Retina (tissue), 1 donor: ENCODE results near the gene PCED1B.
"Not testable (repeated sequence)": the region's sequence is repeated elsewhere in the genome, so short reads cannot be mapped to it uniquely, and the experiment has no call there.

Experiments used
- DNase-seq: peaks from one replicate; pipeline ENCODE4 v3.0.0-alpha.2; 2016

PCED1B gene, protein sequence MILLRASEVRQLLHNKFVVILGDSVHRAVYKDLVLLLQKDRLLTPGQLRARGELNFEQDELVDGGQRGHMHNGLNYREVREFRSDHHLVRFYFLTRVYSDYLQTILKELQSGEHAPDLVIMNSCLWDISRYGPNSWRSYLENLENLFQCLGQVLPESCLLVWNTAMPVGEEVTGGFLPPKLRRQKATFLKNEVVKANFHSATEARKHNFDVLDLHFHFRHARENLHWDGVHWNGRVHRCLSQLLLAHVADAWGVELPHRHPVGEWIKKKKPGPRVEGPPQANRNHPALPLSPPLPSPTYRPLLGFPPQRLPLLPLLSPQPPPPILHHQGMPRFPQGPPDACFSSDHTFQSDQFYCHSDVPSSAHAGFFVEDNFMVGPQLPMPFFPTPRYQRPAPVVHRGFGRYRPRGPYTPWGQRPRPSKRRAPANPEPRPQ

DNA sequence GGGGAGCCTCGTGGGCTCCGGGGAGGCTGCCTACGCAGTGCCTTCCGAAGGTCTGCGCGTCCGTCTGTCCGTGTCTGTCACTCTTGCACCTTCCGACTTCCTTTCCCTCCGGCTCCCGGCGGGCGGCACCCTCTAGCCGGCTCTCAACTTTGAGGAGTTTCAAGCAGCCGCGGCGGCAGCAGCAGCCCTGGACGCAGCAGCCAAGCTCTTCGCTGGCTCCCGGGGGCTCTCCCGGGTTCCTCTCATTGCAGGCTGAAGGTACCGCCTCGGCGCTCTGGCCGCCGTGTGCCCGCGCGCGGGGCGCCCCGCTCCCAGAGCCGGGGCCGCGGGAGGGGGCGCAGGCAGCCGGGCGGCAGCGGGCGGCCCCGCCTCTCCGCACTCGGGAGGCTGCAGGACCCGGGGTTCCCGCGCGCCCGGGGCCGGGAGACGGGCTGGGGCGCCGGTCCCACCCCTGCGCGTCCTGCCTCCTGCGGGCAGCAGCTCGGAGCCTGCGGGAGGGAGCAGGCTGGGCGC is at the start of gene PCED1B, which contains the start of gene AMIGO2:
Gene PCED1B (plus strand): TSS at position 154 of the 513 bp plus-strand sequence. CDS start 155,443 bp downstream, outside the sequence.
Gene AMIGO2 (minus strand): TSS at position 492 of the 513 bp plus-strand sequence. CDS start 957 bp downstream, outside the sequence.
- peak; percentile 78 for DNase-seq

DNA sequence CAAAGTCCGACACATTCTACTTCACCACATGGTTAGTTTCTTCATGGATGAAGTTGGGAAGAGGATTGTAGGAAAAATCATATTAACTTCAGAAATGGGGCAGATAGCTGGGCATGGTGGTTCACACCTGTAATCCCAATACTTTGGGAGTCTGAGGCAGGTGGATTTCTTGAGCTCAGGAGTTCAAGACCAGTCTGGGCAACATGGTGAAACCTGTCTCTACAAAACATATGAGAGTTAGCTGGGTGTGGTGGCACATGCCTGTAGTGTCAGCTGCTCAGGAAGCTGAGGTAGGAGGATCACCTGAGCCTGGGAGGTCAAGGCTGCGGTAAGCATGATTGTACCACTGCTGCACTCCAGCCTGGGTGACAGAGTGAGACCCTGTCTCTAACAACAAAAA is 49.5 kb upstream of the PCED1B start:
- DNase-seq, result no peak

DNA sequence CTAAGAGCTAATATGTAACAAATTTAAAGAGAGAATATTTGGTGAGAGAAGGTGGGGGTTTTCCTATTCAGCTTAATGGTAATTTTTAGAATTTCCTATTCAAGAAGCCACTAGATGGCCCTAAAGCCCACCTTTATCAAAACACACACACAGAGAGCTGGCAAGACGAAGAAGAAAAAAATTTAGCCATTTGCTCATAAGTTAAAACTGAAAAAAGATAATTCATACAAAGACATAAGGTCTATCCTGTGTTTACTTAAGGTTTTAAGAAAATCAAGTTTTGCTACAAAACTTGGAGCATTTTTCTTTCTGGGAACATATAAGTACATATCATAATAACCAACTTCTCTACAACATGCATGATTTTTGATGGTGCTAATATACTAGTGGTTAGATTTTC is 46.8 kb upstream of the PCED1B start:
- DNase-seq, result peak; percentile 42

DNA sequence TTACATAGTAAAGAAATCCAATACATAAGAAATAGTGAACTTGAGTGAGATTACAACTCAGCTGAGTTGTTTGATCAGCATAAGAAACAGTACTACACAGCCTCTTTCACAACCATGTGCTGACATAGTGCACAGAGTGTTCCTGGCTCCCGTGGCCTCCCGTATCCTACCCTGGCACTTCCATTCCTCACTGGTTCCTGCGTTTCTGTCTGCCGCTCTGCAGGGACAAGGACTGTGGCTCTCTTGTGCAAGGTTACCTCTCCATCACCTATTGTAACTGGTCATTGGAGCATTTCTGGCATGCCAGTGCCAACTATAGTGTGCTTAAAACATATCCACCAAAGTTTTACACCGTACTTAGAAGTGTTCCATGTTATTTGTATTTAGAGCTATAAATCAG is 46.3 kb upstream of the PCED1B start:
- no peak for DNase-seq

DNA sequence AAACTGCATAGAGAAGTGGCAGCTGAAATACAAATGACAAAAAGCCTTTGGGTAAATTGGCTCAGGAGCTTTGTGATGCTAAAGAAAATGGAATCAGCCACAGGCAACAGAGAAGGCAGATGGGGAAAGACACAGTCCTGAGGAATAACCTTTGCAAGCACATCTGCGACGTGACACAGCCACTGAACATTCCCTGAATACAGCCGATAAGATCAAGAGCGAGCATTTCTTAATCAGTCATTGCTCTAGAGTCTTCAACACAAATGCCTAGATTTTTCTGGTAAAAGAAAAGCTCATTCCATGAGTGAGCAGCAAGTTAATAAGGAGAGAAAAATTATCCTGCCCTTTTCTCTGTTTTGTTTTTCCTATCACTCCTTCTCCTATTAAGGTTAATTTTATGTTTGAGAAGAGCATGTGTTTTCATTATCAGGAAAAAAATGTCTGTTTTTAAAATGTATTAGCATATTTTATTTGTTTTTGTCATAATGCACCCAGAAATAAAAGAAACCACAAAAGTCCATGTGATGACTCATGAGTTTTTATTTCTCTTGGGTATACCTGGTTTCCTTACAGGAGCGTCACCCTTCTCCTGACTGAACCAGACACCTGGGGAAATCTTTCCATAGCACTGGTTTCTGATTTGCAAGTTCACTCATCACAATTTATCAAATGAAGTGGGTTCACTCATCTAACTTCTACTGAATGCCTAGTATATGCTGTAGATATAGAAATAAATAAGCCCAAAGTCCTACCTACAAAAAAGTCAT is 45.4 kb upstream of the PCED1B start:
- no peak for DNase-seq

DNA sequence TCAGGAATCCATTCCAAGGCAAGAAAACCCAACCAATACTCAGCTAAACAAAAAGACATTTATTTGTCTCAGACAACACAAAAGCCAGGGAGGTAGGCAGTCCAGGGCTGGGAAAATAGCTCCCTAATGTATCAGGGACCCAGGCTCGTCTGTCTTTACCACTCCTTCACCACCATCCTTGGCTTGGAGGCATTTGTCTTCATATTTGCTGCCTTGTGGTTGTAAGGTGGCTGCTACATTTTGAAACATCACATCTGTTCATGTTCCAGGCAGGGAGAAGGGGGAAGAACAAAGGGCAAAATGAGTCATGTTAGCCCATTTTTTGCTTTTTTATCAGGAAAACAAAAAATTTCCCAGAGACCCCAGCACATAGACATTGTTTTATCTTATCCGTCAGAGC is 44.8 kb upstream of the PCED1B start:
- DNase-seq, result no peak

DNA sequence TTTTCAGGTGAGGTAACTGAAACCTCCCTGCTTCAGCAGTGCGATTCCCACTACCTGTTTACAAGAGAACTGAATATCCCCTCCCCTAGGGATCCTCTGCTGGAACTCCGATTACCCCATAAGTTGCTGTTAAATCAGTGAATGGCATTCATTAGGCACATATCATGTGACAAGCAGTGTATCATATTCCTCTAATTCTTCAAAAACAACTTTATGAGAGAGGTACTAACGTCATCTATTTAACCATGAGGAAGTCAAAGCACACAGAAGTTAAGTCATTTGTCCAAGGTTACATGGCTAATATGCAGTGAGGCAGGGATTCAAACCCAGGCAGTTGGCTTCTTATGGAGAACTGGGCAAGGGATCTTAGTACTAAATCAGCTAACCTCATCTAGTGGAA is 43.9 kb upstream of the PCED1B start:
- no peak for DNase-seq

DNA sequence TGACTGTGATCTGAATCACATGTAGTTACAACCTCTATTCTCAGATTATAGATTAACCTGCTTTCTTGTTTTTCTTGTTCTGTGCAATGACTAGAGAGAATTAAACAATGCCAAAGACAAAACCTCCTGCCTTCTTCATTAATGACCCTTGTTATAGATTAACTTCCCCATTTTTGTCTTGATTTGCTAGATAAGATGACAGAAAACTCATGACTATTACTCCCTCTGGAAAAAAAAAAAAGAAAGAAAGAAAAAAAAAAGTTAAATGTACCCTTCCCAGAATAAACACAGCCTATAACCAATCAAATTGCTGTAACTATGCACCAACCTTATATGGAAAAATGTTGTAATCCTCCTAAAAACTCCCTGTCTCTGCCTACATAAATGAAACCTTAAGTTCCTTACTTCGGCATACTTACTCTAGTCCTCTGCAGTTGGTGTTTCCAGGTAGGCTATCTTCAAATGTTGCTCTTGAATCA is 41.1 kb upstream of the PCED1B start:
- DNase-seq, result no peak

DNA sequence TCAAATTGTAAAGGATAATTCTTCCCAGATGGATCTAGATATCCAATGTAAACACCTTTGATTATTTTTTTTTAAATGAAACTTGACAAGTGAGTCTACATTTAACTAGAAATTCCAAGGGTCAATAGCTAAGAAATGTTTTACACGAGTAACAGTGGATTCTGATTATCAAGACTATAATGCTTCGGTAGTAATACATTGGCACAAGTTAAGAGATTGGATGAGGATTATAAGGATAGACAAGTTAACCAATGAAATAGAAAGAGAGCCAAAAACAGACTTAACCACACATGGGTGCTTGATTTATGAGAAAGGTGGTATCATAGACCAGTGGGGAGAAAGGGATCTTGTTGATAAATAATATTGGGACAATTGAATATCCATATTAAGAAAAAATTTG is 40.3 kb upstream of the PCED1B start:
- no peak for DNase-seq

DNA sequence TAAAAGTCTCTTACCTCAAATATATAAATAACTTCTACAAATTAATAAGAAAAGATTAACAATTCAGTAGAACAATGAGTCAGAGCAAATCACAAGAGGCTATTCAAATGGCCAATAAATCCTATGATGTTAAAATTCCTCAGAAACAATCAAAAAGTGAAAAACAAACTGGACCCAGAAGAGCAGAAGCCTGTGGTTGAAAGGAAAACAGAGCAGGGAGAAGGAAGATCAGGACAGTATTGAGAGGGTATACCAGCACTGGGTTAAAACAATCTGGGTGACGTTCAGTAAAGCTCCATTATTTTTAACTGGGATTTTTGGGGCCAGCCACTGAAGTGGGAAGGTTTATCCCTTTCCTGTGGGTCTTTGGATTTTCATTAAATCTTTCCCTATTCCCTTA is 39.7 kb upstream of the PCED1B start:
- DNase-seq, result no peak

DNA sequence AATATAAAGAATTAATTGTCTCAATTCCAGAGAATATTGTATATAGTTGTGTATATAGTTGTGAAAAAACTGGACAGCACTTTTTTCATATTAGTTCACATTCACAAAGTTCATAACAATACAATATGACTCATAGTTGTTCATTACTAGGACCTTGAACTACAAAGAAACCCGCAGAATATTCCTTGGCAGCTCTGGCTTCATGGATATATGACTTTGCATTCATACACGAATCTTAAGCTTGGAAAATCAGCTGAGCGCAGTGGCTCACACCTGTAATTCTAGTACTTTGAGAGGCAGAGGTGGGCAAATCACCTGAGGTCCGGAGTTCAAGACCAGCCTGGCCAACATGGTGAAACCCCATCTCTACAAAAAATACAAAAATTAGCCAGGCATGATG is 38.1 kb upstream of the PCED1B start:
- DNase-seq, result no peak

DNA sequence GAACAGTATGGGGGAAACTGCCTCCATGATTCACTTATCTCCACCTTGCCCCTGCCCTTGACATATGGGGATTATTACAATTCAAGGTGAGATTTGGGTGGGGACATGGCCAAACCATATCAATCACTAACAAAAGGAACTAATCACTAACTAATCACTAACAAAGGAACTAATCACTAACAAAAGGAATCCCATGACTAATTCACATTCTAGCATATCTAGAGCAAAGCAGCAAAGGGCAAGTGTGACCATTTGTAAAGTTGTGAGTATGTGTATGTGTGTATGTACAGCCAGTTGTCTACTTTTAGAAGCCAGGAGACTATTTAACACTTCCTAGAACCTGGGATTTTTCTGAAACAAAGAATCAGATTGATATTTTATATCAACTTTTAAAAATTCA is 30.9 kb upstream of the PCED1B start:
- no peak for DNase-seq

DNA sequence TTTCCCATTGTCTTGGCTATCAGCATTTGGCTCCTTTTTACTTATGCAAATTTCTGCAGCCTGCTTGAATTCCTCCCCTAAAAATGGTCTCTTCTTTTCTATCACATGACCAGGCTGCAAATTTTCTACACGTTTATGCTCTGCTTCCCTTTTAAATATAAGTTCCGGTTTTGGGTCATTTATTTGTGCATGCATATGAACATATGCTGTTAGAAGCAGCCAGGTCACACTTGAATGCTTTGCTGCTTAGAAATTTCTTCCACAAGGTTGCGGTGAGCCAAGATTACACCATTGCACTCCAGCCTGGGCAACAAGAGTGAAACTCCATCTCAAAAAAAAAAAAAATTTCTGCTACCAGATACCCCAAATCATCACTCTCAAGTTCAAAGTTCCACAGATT is 28.1 kb upstream of the PCED1B start:
- not testable (repeated sequence) for DNase-seq

DNA sequence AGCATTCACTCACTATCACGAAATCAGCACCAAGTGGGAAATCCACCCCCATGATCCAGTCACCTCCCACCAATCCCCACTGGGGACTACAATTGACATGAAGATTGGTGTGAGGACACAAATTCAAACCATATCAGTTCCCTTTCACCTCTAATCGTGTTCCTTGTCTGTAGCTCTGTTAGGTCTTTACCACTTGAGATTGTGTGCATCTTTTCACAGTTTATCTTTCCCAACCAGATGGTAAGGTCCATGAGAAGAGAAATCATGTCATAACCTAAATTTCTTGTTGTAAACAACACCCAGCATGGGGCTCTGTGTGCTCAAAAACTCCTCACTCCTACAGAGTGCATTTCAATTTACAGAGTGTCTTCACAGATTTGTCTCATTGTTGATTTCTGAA is 27.1 kb upstream of the PCED1B start:
- DNase-seq, result no peak

DNA sequence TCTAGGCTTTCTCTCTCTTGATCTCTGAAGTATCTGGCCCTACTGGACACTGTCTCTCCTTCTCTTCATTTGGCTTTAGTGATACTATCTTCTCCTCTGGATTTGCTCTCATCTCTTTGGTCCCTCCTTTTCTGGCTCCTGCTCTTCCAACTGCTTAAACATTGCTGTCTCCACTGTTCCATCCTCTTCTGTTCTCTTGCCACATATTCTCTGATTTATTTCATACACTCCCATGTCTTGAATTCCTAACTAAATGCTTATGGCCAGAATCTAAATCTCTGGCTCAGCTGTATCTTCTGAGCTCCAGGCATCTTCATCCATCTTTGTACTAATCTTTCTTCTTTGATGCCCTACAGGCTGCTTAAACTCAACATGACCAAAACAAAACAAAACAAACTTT is 25.5 kb upstream of the PCED1B start:
- no peak for DNase-seq

DNA sequence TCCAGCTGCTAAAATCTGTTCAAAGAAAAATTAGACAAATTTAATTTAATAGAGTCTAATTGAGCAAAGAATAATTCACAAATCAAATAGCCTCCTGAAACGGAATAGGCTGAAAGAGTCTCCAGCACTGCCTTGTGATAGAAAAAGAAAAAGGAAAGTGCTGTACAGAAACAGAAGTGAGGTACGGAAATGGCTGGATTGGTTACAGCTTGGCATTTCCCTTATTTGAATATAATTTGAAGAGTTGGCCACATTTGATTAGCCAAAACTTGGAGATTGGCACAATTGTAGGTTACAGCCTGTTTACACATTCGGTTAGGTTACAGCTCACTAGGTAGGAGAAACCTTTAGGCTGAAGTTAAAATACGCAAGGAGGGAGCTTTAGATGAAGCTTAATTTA is 24.8 kb upstream of the PCED1B start:
- no peak for DNase-seq

DNA sequence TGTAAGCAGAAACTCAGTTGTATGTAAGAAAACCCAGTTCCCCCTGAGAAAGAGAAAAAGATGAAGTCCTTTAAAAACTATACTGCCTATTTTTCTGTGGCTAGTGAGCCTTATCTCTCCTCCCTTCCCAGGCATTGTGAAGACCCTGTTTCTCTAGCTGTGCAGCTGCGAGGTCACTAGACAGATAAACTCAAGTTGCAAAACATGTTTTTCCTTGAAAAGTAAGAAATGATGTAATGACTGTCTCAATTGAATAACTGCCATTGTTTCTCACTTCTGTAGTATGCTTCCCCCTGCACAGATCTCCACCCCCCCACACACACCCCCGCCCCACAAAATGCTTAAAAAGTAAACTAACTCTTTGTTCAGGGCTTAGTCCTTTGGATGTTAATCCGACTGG is 23.6 kb upstream of the PCED1B start:
- DNase-seq, result not testable (repeated sequence)

DNA sequence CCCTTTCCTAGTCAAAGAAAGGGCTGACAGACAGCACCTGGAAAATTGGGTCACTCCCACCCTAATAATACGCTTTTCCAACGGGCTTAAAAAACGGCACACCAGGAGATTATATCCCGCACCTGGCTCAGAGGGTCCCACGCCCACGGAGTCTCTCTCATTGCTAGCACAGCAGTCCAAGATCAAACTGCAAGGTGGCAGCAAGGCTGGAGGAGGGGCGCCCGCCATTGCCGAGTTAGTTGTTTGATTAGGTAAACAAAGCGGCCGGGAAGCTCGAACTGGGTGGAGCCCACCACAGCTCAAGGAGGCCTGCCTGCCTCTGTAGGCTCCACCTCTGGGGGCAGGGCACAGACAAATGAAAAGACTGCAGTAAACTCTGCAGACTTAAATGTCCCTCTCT is 22.5 kb upstream of the PCED1B start:
- not testable (repeated sequence) for DNase-seq

DNA sequence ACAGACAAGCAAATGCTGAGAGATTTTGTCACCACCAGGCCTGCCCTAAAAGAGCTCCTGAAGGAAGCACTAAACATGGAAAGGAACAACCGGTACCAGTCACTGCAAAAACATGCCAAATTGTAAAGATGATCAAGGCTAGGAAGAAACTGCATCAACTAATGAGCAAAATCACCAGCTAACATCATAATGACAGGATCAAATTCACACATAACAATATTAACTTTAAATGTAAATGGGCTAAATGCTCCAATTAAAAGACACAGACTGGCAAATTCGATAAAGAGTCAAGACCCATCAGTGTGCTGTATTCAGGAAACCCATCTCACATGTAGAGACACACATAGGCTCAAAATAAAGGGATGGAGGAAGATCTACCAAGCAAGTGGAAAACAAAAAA is 20.8 kb upstream of the PCED1B start:
- DNase-seq, result not testable (repeated sequence)

DNA sequence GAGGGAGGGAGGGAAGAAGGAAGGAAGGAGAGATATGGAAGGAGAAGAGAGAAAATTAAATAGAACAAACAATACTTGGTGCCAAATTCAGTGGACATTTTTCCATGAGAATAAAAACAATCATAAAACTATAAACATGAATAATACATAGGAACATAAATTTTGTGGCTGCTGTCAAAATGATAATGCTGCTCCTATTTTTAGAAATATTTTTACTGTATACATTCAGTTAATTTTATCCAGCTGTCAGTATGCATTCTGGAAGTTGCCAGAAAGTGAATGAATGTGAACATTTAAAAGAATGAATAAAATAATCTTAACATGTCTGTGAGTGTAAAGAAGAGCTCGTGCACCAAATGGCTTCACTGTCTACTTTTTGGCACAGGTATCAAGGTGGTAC is 13.9 kb upstream of the PCED1B start:
- DNase-seq, result no peak

DNA sequence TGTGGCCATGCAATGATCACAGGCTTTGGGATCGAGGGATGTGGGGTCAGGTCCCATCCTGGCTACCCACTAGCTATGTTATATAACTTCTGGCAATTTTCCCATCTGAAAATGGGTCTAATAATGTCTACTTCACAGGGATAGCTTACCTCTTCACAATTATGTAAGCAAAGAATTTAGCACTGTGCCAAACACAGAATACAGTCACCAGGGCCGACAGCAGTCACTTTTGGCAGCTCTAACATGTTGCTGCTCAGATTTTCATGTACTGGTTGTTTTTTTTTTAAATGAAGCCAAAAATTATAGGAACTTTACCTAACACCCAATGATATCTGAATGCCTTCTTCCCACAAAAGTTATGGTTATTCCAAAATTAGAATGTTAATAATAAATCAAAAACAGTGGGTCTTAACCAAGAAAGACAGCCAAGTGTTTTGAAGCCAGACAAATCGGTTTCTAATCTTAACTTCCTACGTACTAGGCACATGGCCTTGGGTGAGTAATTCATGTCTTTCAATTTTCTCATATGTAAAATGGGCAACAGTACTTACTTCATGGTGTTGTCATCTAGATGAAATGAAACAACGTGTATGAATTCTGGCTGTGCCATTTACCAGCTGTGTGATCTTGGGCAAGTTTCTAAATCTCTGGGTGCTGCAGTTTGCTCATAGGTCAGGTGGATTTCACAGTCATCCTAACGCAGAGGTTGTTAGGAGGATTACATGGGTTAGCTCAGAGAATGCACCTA is 13.0 kb upstream of the PCED1B start:
- no peak for DNase-seq

DNA sequence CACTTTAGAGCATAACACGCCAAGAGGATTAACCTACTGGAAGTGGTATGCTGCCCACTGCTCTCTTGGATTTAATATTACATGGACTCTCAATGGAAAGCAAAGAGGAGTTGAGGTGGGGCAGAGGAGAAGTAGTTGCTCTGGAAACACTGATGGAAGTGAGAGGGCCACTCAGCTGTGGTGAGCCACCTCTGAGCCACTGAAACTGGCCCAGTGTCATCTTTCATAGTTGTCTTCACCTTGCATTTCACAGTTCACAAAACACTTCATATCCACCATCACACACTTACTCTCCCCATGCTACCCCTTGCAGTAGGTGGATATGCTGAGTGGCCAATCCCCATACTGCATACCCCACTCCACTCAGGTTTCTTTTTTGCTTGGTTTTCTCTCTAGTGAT is 12.2 kb upstream of the PCED1B start:
- DNase-seq, result no peak
